Left renal pelvis (tissue), 4 donors: ENCODE results near the gene EN2. TPM values are rescaled to one million over a fixed set of nuclear protein-coding genes. Genes with fewer than 3 reads are reported as not detected.

Experiments
- DNase-seq, 4 donors: peaks; one replicate each; pipeline ENCODE4 v3.0.0-alpha.2; 2013; ENCODE audit warnings: low read depth in 4 of 4, low spot score in 3 of 4
- polyA plus RNA-seq, 4 donors: library from polyadenylated mRNA; unstranded; fragments of 120-200 nt; gene quantifications; one replicate each; pipeline ENCODE4 v1.2.1, GENCODE V29; 2013; ENCODE audit not compliant: insufficient read length in 4 of 4

Gene EN2
- polyA plus RNA-seq, 4 donors: 0.04 to 0.69 (median 0.21) TPM

GRCh38 chr7:155449869-155450557 is 7.9 kb upstream of the EN2 start:
- DNase-seq: no peak

- no peak for DNase-seq
These were observed 7.4 kb upstream of the EN2 start for GRCh38 chr7:155450558-155450969.

GRCh38 chr7:155450970-155451801 is 6.7 kb upstream of the EN2 start:
- DNase-seq: no peak

GRCh38 chr7:155451840-155452239 is 6.1 kb upstream of the EN2 start:
- DNase-seq: no peak

- DNase-seq: no peak
These were observed 5.2 kb upstream of the EN2 start for GRCh38 chr7:155452505-155453295.

GRCh38 chr7:155453296-155454182 is 4.4 kb upstream of the EN2 start:
- DNase-seq: no peak

GRCh38 chr7:155454183-155455112 is 3.5 kb upstream of the EN2 start:
- no peak for DNase-seq

- no peak for DNase-seq
These were observed 2.7 kb upstream of the EN2 start for GRCh38 chr7:155455132-155455693.

GRCh38 chr7:155455776-155456737 is 1.9 kb upstream of the EN2 start:
- DNase-seq: no peak

- peak in 1 of 4 donors; percentile 53 for DNase-seq
These were observed 988 bp upstream of the EN2 start for GRCh38 chr7:155456738-155457543.

- DNase-seq: no peak
These were observed 302 bp upstream of the EN2 start for GRCh38 chr7:155457544-155458110.

GRCh38 chr7:155458878-155459699 is 1.2 kb downstream of the EN2 start:
- DNase-seq: no peak

GRCh38 chr7:155459700-155460461 is 2.0 kb downstream of the EN2 start:
- no peak for DNase-seq

- DNase-seq: no peak
These were observed 3.1 kb downstream of the EN2 start for GRCh38 chr7:155460926-155461613.
